GM23338 (cell line): ENCODE data around the gene IRS1.

Experiments
- CREB1 ChIP-seq: fragments of 250-450 bp; sonication (Bioruptor Pico); IDR thresholded peaks from 2 replicates; pipeline ENCODE4 v1.5.0; 2020; ENCODE audit warnings: low read depth, mild to moderate bottlenecking, moderate library complexity
- EZH2 ChIP-seq: fragments of 200-600 bp; sonication (generic); IDR thresholded peaks from one replicate; pipeline ENCODE4 v1.8.0; 2017; ENCODE audit warnings: antibody characterized with exemption, mild to moderate bottlenecking, low read depth; ENCODE audit not compliant: unreplicated experiment
- EZH2phosphoT487 ChIP-seq: fragments of 200-600 bp; sonication (generic); IDR thresholded peaks from one replicate; pipeline ENCODE4 v1.8.1; 2018; ENCODE audit warnings: antibody characterized with exemption; ENCODE audit not compliant: unreplicated experiment
- JUNB ChIP-seq: IDR thresholded peaks from one replicate; pipeline ENCODE4 v1.6.1; 2016; ENCODE audit warnings: antibody characterized with exemption; ENCODE audit not compliant: unreplicated experiment
- NANOG ChIP-seq: IDR thresholded peaks from 2 replicates; pipeline ENCODE4 v1.6.1; 2016; ENCODE audit warnings: antibody characterized with exemption, borderline replicate concordance
- POLR2AphosphoS5 ChIP-seq: IDR thresholded peaks from 2 replicates; pipeline ENCODE4 v1.6.1; 2016; ENCODE audit warnings: antibody characterized with exemption, low read depth
- STAT1 ChIP-seq: IDR thresholded peaks from one replicate; pipeline ENCODE4 v1.6.1; 2016; ENCODE audit warnings: antibody characterized with exemption; ENCODE audit not compliant: unreplicated experiment
- ZNF114 ChIP-seq: fragments of 250-450 bp; sonication (Bioruptor Pico); IDR thresholded peaks from 2 replicates; pipeline ENCODE4 v1.5.0; 2020; ENCODE audit warnings: mild to moderate bottlenecking, moderate library complexity
- ZNF331 ChIP-seq: fragments of 250-450 bp; sonication (Bioruptor Pico); IDR thresholded peaks from 2 replicates; pipeline ENCODE4 v1.5.0; 2020; ENCODE audit warnings: low read depth, mild to moderate bottlenecking, moderate library complexity
- TF ChIP-seq, protein P1 (sequence below), 2 experiments: fragments of 200-600 bp in 1 of 2; sonication (generic) in 1 of 2; conservative IDR thresholded peaks; 2 replicates each; pipeline versions ENCODE4 v1.5.1 to v1.6.1; 2016 to 2017; ENCODE audit warnings: antibody characterized with exemption in 2 of 2, low read depth in 2 of 2, mild to moderate bottlenecking in 2 of 2, moderate library complexity in 1 of 2
- TF ChIP-seq, protein P2 (sequence below): IDR thresholded peaks from one replicate; pipeline ENCODE4 v1.6.1; 2018; ENCODE audit warnings: antibody characterized with exemption; ENCODE audit not compliant: unreplicated experiment
- TF ChIP-seq, protein P3 (sequence below): IDR thresholded peaks from 2 replicates; pipeline ENCODE4 v1.6.1; 2016; ENCODE audit warnings: antibody characterized with exemption

DNA sequence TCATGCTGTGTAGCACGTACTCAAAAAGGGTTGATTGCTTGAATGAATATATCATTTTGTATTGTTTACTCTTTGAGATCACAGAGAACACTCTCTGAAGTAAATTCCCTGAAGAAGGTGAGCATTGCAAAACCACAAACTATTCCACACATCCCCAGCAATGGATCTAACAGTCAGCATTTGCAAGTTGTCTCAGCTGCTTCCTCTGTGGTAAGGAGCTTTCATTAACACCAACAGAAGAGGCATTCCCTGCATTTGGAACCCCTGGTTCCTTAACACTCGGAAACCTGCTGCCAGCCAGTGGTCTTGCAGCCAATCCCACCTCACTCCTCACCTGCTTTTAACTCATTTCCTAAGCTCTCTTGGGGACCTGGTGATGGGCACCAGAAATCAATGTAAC lies 108.4 kb downstream of the IRS1 start:
- TF ChIP-seq, protein P1, sequence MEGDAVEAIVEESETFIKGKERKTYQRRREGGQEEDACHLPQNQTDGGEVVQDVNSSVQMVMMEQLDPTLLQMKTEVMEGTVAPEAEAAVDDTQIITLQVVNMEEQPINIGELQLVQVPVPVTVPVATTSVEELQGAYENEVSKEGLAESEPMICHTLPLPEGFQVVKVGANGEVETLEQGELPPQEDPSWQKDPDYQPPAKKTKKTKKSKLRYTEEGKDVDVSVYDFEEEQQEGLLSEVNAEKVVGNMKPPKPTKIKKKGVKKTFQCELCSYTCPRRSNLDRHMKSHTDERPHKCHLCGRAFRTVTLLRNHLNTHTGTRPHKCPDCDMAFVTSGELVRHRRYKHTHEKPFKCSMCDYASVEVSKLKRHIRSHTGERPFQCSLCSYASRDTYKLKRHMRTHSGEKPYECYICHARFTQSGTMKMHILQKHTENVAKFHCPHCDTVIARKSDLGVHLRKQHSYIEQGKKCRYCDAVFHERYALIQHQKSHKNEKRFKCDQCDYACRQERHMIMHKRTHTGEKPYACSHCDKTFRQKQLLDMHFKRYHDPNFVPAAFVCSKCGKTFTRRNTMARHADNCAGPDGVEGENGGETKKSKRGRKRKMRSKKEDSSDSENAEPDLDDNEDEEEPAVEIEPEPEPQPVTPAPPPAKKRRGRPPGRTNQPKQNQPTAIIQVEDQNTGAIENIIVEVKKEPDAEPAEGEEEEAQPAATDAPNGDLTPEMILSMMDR (conservative IDR thresholded peaks at IDR 0.05; ENCODE audit: low read depth in 2 of 2), result no peak
- TF ChIP-seq, protein P2, sequence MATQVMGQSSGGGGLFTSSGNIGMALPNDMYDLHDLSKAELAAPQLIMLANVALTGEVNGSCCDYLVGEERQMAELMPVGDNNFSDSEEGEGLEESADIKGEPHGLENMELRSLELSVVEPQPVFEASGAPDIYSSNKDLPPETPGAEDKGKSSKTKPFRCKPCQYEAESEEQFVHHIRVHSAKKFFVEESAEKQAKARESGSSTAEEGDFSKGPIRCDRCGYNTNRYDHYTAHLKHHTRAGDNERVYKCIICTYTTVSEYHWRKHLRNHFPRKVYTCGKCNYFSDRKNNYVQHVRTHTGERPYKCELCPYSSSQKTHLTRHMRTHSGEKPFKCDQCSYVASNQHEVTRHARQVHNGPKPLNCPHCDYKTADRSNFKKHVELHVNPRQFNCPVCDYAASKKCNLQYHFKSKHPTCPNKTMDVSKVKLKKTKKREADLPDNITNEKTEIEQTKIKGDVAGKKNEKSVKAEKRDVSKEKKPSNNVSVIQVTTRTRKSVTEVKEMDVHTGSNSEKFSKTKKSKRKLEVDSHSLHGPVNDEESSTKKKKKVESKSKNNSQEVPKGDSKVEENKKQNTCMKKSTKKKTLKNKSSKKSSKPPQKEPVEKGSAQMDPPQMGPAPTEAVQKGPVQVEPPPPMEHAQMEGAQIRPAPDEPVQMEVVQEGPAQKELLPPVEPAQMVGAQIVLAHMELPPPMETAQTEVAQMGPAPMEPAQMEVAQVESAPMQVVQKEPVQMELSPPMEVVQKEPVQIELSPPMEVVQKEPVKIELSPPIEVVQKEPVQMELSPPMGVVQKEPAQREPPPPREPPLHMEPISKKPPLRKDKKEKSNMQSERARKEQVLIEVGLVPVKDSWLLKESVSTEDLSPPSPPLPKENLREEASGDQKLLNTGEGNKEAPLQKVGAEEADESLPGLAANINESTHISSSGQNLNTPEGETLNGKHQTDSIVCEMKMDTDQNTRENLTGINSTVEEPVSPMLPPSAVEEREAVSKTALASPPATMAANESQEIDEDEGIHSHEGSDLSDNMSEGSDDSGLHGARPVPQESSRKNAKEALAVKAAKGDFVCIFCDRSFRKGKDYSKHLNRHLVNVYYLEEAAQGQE, result no peak
- no peak for TF ChIP-seq POLR2AphosphoS5
- TF ChIP-seq EZH2, result no peak
- no peak for TF ChIP-seq CREB1 (CRISPR knock-in tag)
- no peak for TF ChIP-seq ZNF331
- no peak for TF ChIP-seq EZH2phosphoT487
- TF ChIP-seq, protein P3, sequence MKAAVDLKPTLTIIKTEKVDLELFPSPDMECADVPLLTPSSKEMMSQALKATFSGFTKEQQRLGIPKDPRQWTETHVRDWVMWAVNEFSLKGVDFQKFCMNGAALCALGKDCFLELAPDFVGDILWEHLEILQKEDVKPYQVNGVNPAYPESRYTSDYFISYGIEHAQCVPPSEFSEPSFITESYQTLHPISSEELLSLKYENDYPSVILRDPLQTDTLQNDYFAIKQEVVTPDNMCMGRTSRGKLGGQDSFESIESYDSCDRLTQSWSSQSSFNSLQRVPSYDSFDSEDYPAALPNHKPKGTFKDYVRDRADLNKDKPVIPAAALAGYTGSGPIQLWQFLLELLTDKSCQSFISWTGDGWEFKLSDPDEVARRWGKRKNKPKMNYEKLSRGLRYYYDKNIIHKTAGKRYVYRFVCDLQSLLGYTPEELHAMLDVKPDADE, result no peak
- TF ChIP-seq JUNB, result no peak
- no peak for TF ChIP-seq STAT1
- no peak for TF ChIP-seq ZNF114 (CRISPR knock-in tag)
- no peak for TF ChIP-seq NANOG
